ENCODE data around the gene IL17C.

IL17C gene

GRCh38 chr16:88647178-88648070, 9.1 kb downstream of the IL17C start:
- no peak for TF ChIP-seq ZFX (IDR thresholded peaks at IDR 0.05; ENCODE audit: borderline replicate concordance)
- no peak for TF ChIP-seq CTCF (IDR thresholded peaks at IDR 0.05)
- H3K27ac ChIP-seq, result no peak overlapping the region

- H3K27ac ChIP-seq, result peak overlapping the region; percentile 26
- no peak for TF ChIP-seq CTCF (IDR thresholded peaks at IDR 0.05)
- no peak for TF ChIP-seq ZFX (IDR thresholded peaks at IDR 0.05; ENCODE audit: borderline replicate concordance)
These were observed 11.0 kb downstream of the IL17C start for GRCh38 chr16:88649195-88649923.

GRCh38 chr16:88649924-88650748, 11.8 kb downstream of the IL17C start:
- peak overlapping the region; percentile 26 for H3K27ac ChIP-seq
- TF ChIP-seq ZFX (IDR thresholded peaks at IDR 0.05; ENCODE audit: borderline replicate concordance) (no peak), CTCF (IDR thresholded peaks at IDR 0.05) (no peak)

- TF ChIP-seq CTCF (IDR thresholded peaks at IDR 0.05) (no peak), ZFX (IDR thresholded peaks at IDR 0.05; ENCODE audit: borderline replicate concordance) (no peak)
- peak within 1 kb of the TSS; percentile 26; the same call in 1 of the 2 replicates for H3K27ac ChIP-seq
These were observed 12.4 kb downstream of the IL17C start, which contains the start of gene CYBA for GRCh38 chr16:88650749-88651275. TSS of gene CYBA (minus strand) at chr16:88651053. CDS start at chr16:88651013, 40 bp downstream.

GRCh38 chr16:88651276-88651988, 13.1 kb downstream of the IL17C start:
- H3K27ac ChIP-seq, result no peak overlapping the region
- TF ChIP-seq ZFX (IDR thresholded peaks at IDR 0.05; ENCODE audit: borderline replicate concordance), result no peak
- TF ChIP-seq CTCF (IDR thresholded peaks at IDR 0.05), result no peak

- TF ChIP-seq ZFX (IDR thresholded peaks at IDR 0.05; ENCODE audit: borderline replicate concordance), result no peak
- no peak for TF ChIP-seq CTCF (IDR thresholded peaks at IDR 0.05)
- H3K27ac ChIP-seq, result no peak overlapping the region
These were observed 13.8 kb downstream of the IL17C start for GRCh38 chr16:88651989-88652761.

All from 22Rv1 (cell line).